GM19351 (cell line): Measurements from ENCODE around the gene TMEM107.

ENCODE experiments used
- ATAC-seq: cut with Tn5 transposase; IDR thresholded peaks from one replicate; pipeline ENCODE4 v1.9.1; 2021; ENCODE audit warnings: mild to moderate bottlenecking, moderate library complexity; ENCODE audit not compliant: unreplicated experiment

TMEM107 gene

GRCh38 chr17:8138672-8139371 is 37.4 kb downstream of the TMEM107 start:
- peak; percentile 84 for ATAC-seq

- ATAC-seq = no peak
Measured at GRCh38 chr17:8138374-8138671, 37.9 kb downstream of the TMEM107 start.

GRCh38 chr17:8137645-8138373 is 38.4 kb downstream of the TMEM107 start:
- ATAC-seq = no peak

GRCh38 chr17:8133941-8134340 is 42.2 kb downstream of the TMEM107 start:
- ATAC-seq = no peak

GRCh38 chr17:8133399-8133798 is 42.8 kb downstream of the TMEM107 start:
- ATAC-seq = no peak

GRCh38 chr17:8131844-8132441 is 44.2 kb downstream of the TMEM107 start:
- ATAC-seq = no peak

- no peak for ATAC-seq
Measured at GRCh38 chr17:8128125-8128784, 47.9 kb downstream of the TMEM107 start.

GRCh38 chr17:8126491-8127066 is 49.6 kb downstream of the TMEM107 start:
- no peak for ATAC-seq

- no peak for ATAC-seq
Measured at GRCh38 chr17:8125947-8126490, 50.2 kb downstream of the TMEM107 start.

- ATAC-seq = no peak
Measured at GRCh38 chr17:8125154-8125946, 50.8 kb downstream of the TMEM107 start.

GRCh38 chr17:8124350-8125153 is 51.6 kb downstream of the TMEM107 start:
- no peak for ATAC-seq

- ATAC-seq = no peak
Measured at GRCh38 chr17:8123695-8124349, 52.4 kb downstream of the TMEM107 start, which contains the start of gene HES7. Gene HES7 (minus strand): TSS chr17:8124106. CDS start chr17:8124084, 22 bp downstream.

- no peak for ATAC-seq
Measured at GRCh38 chr17:8122924-8123694, 53.1 kb downstream of the TMEM107 start.
